ENCODE results near the gene SIAH2. TPM values are rescaled to one million over a fixed set of nuclear protein-coding genes. Genes with fewer than 3 reads are reported as not detected.

SIAH2 gene
- total RNA-seq, 2 experiments from 2014 or later = 89.1 to 94.4 TPM

- peak overlapping the region; percentile 22 for H3K4me3 Mint-ChIP-seq
- H3K27ac Mint-ChIP-seq = peak overlapping the region; percentile 56
- peaks cover 2% of the 10 kb centered on the region for H3K9me3 Mint-ChIP-seq
- peaks cover 91% of the 10 kb centered on the region for H3K36me3 Mint-ChIP-seq
- no peak for DNase-seq
- H3K4me1 Mint-ChIP-seq = peaks cover 84% of the 10 kb centered on the region
- no peaks in the 10 kb centered on the region for H3K27me3 Mint-ChIP-seq
These were observed 16.0 kb downstream of the SIAH2 start for GRCh38 chr3:150746791-150747590.

GRCh38 chr3:150745832-150746231 is 17.1 kb downstream of the SIAH2 start:
- H3K27ac Mint-ChIP-seq = peak overlapping the region; percentile 35
- peaks cover 94% of the 10 kb centered on the region for H3K36me3 Mint-ChIP-seq
- H3K4me1 Mint-ChIP-seq = peaks cover 81% of the 10 kb centered on the region

GRCh38 chr3:150744919-150745211 is 18.1 kb downstream of the SIAH2 start:
- DNase-seq = no peak
- peaks cover 83% of the 10 kb centered on the region for H3K4me1 Mint-ChIP-seq
- no peak overlapping the region for H3K4me3 Mint-ChIP-seq
- H3K27me3 Mint-ChIP-seq = no peaks in the 10 kb centered on the region
- H3K27ac Mint-ChIP-seq = peak overlapping the region; percentile 71
- H3K9me3 Mint-ChIP-seq = peaks cover 2% of the 10 kb centered on the region
- H3K36me3 Mint-ChIP-seq = peaks cover 93% of the 10 kb centered on the region

More at GRCh38 chr3:150745832-150746231, 17.1 kb downstream of the SIAH2 start:
- H3K4me3 Mint-ChIP-seq = no peak overlapping the region
- peaks cover 2% of the 10 kb centered on the region for H3K9me3 Mint-ChIP-seq
- no peak for DNase-seq
- H3K27me3 Mint-ChIP-seq = no peaks in the 10 kb centered on the region

GRCh38 chr3:150744041-150744918 is 18.7 kb downstream of the SIAH2 start:
- H3K36me3 Mint-ChIP-seq = peaks cover 91% of the 10 kb centered on the region
- DNase-seq = no peak
- H3K4me1 Mint-ChIP-seq = peaks cover 86% of the 10 kb centered on the region
- no peaks in the 10 kb centered on the region for H3K27me3 Mint-ChIP-seq
- H3K9me3 Mint-ChIP-seq = peaks cover 2% of the 10 kb centered on the region
- peak overlapping the region; percentile 71 for H3K27ac Mint-ChIP-seq
- H3K4me3 Mint-ChIP-seq = no peak overlapping the region

- H3K27ac Mint-ChIP-seq = peak overlapping the region; percentile 71
- H3K4me3 Mint-ChIP-seq = no peak overlapping the region
These were observed 19.5 kb downstream of the SIAH2 start for GRCh38 chr3:150743508-150743907.

GRCh38 chr3:150742679-150743078 is 20.3 kb downstream of the SIAH2 start:
- Mint-ChIP-seq H3K4me3 (no peak overlapping the region), H3K27me3 (no peaks in the 10 kb centered on the region), H3K36me3 (peaks cover 92% of the 10 kb centered on the region), H3K9me3 (peaks cover 3% of the 10 kb centered on the region), H3K27ac (peak overlapping the region; percentile 99), H3K4me1 (peaks cover 89% of the 10 kb centered on the region)
- DNase-seq = no peak

More at GRCh38 chr3:150743508-150743907, 19.5 kb downstream of the SIAH2 start:
- peaks cover 2% of the 10 kb centered on the region for H3K9me3 Mint-ChIP-seq
- no peaks in the 10 kb centered on the region for H3K27me3 Mint-ChIP-seq
- DNase-seq = no peak
- peaks cover 86% of the 10 kb centered on the region for H3K4me1 Mint-ChIP-seq
- H3K36me3 Mint-ChIP-seq = peaks cover 90% of the 10 kb centered on the region

GRCh38 chr3:150742141-150742523 is 20.8 kb downstream of the SIAH2 start:
- Mint-ChIP-seq H3K36me3 (peaks cover 91% of the 10 kb centered on the region), H3K4me1 (peaks cover 90% of the 10 kb centered on the region), H3K27ac (peak overlapping the region; percentile 99), H3K27me3 (no peaks in the 10 kb centered on the region), H3K9me3 (peaks cover 3% of the 10 kb centered on the region), H3K4me3 (no peak overlapping the region)
- DNase-seq = no peak

GRCh38 chr3:150741497-150742140 is 21.4 kb downstream of the SIAH2 start:
- Mint-ChIP-seq H3K4me3 (peak overlapping the region; percentile 60), H3K27me3 (no peaks in the 10 kb centered on the region), H3K27ac (peak overlapping the region; percentile 99), H3K36me3 (peaks cover 90% of the 10 kb centered on the region), H3K4me1 (peaks cover 88% of the 10 kb centered on the region), H3K9me3 (peaks cover 3% of the 10 kb centered on the region)
- DNase-seq = no peak

- peak overlapping the region; percentile 99 for H3K27ac Mint-ChIP-seq
- H3K27me3 Mint-ChIP-seq = no peaks in the 10 kb centered on the region
- peaks cover 82% of the 10 kb centered on the region for H3K4me1 Mint-ChIP-seq
- DNase-seq = peak; percentile 62
- H3K9me3 Mint-ChIP-seq = peaks cover 3% of the 10 kb centered on the region
- H3K36me3 Mint-ChIP-seq = peaks cover 89% of the 10 kb centered on the region
- peak overlapping the region; percentile 60 for H3K4me3 Mint-ChIP-seq
These were observed 22.1 kb downstream of the SIAH2 start for GRCh38 chr3:150740733-150741496.

GRCh38 chr3:150739877-150740645 is 22.9 kb downstream of the SIAH2 start:
- Mint-ChIP-seq H3K36me3 (peaks cover 89% of the 10 kb centered on the region), H3K4me3 (peak overlapping the region; percentile 66), H3K27me3 (no peaks in the 10 kb centered on the region), H3K4me1 (peaks cover 76% of the 10 kb centered on the region), H3K27ac (peak overlapping the region; percentile 99), H3K9me3 (peaks cover 3% of the 10 kb centered on the region)
- peak; percentile 26 for DNase-seq

GRCh38 chr3:150739200-150739863 is 23.6 kb downstream of the SIAH2 start:
- H3K9me3 Mint-ChIP-seq = peaks cover 3% of the 10 kb centered on the region
- H3K36me3 Mint-ChIP-seq = peaks cover 84% of the 10 kb centered on the region
- peak overlapping the region; percentile 99 for H3K27ac Mint-ChIP-seq
- peaks cover 69% of the 10 kb centered on the region for H3K4me1 Mint-ChIP-seq
- H3K4me3 Mint-ChIP-seq = peak overlapping the region; percentile 66
- H3K27me3 Mint-ChIP-seq = no peaks in the 10 kb centered on the region
- no peak for DNase-seq

- Mint-ChIP-seq H3K36me3 (peaks cover 78% of the 10 kb centered on the region), H3K27ac (peak overlapping the region; percentile 99), H3K4me1 (peaks cover 65% of the 10 kb centered on the region), H3K27me3 (no peaks in the 10 kb centered on the region), H3K4me3 (peak overlapping the region; percentile 41), H3K9me3 (peaks cover 3% of the 10 kb centered on the region)
- no peak for DNase-seq
These were observed 24.3 kb downstream of the SIAH2 start for GRCh38 chr3:150738688-150739087.

GRCh38 chr3:150737874-150738679 is 24.9 kb downstream of the SIAH2 start:
- Mint-ChIP-seq H3K4me3 (peak overlapping the region; percentile 41), H3K9me3 (peaks cover 1% of the 10 kb centered on the region), H3K4me1 (peaks cover 63% of the 10 kb centered on the region), H3K27ac (peak overlapping the region; percentile 99), H3K36me3 (peaks cover 72% of the 10 kb centered on the region), H3K27me3 (no peaks in the 10 kb centered on the region)
- peak; percentile 46 for DNase-seq

Data from activated naive CD8-positive, alpha-beta T cell treated with anti-CD3 and anti-CD28 coated beads for 36 hours (primary cell).